HFFc6 (cell line): Measurements from ENCODE around the gene SPATA46. TPM values are rescaled to one million over a fixed set of nuclear protein-coding genes. Genes with fewer than 3 reads are reported as not detected.

Experiments used
- DNase-seq: peaks from one replicate; pipeline ENCODE4 v3.0.0-alpha.2; 2018
- H3K27ac Mint-ChIP-seq: 2 replicates; pipeline ENCODE4 v1.8.0; 2020; ENCODE audit warnings: mild to moderate bottlenecking, mixed read lengths
- H3K27me3 Mint-ChIP-seq: 2 replicates; pipeline ENCODE4 v1.8.0; 2021; ENCODE audit warnings: mild to moderate bottlenecking, moderate library complexity, mixed read lengths; ENCODE audit not compliant: insufficient read depth
- H3K36me3 Mint-ChIP-seq: 2 replicates; pipeline ENCODE4 v1.8.0; 2021; ENCODE audit warnings: low read depth, mixed read lengths
- H3K4me1 Mint-ChIP-seq: 2 replicates; pipeline ENCODE4 v1.8.0; 2020; ENCODE audit warnings: low read depth, mixed read lengths
- H3K4me3 Mint-ChIP-seq: 2 replicates; pipeline ENCODE4 v1.8.0; 2020; ENCODE audit warnings: mild to moderate bottlenecking, moderate library complexity, mixed read lengths
- H3K9me3 Mint-ChIP-seq: 2 replicates; pipeline ENCODE4 v1.8.0; 2020; ENCODE audit warnings: mild to moderate bottlenecking, mixed read lengths
- total RNA-seq, 6 experiments: library from RNA; stranded (reverse); fragmentation: NEBNext Ultra II Directional; extraction: Animal tissue kit (Norgen Biotek cat#: 25700); gene quantifications; 2 replicates in 1 of 6; 3 replicates in 5 of 6; pipeline ENCODE4 v1.2.3, GENCODE V29; 2021
- TF ChIP-seq, protein P1 (sequence below): fragments of 200-600 bp; sonication (generic); IDR thresholded peaks from 2 replicates; pipeline ENCODE4 v1.5.0; 2021; ENCODE audit warnings: antibody characterized with exemption, mild to moderate bottlenecking

SPATA46 gene
- total RNA-seq, 6 experiments from 2014 or later: not detected

DNA sequence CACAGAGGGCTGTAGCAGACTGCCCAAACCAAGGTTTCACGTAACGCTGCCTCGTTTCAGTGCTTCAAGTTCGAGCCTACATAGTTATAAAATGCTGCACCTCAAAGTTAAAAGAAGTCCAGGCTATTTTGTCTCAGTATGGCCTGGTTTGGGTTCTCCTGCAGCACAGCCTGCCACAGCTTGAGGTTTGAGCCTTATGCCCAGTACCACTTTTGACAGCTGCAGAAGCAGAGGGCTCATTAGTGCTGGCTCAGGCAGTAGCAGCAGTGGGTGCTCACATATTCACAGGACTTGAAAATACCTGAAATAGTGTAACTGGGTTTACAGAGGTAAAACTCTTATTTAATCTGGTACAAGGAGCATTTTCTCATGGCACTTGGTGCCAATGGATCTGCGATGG, 15.3 kb downstream of the SPATA46 start:
- Mint-ChIP-seq H3K4me3 (no peak overlapping the region), H3K4me1 (peaks cover under 1% of the 10 kb centered on the region; the same call in 1 of the 2 replicates), H3K27me3 (peaks cover 5% of the 10 kb centered on the region), H3K9me3 (no peaks in the 10 kb centered on the region), H3K27ac (no peak overlapping the region), H3K36me3 (no peaks in the 10 kb centered on the region)
- no peak for DNase-seq
- TF ChIP-seq, protein P1, sequence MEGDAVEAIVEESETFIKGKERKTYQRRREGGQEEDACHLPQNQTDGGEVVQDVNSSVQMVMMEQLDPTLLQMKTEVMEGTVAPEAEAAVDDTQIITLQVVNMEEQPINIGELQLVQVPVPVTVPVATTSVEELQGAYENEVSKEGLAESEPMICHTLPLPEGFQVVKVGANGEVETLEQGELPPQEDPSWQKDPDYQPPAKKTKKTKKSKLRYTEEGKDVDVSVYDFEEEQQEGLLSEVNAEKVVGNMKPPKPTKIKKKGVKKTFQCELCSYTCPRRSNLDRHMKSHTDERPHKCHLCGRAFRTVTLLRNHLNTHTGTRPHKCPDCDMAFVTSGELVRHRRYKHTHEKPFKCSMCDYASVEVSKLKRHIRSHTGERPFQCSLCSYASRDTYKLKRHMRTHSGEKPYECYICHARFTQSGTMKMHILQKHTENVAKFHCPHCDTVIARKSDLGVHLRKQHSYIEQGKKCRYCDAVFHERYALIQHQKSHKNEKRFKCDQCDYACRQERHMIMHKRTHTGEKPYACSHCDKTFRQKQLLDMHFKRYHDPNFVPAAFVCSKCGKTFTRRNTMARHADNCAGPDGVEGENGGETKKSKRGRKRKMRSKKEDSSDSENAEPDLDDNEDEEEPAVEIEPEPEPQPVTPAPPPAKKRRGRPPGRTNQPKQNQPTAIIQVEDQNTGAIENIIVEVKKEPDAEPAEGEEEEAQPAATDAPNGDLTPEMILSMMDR: no peak

DNA sequence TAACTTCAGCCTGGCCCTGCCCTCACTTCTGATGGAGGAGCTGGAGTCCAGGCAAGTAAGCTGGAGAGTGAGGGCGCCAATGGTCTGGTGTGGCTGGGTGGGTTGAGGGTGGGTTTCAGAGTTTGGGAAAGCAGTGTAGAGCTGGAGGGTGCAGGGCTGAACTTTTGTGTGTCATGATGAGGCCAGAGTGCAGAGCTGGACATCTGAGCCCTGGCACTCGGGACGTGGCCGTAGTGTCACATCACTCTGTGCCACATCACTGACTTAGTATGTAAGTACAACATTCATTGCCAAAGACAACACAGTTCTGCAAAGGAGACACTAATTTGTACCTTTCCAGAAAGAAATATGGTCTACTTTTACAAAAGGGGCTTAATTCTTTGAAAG, 15.8 kb downstream of the SPATA46 start:
- H3K9me3 Mint-ChIP-seq: no peaks in the 10 kb centered on the region

DNA sequence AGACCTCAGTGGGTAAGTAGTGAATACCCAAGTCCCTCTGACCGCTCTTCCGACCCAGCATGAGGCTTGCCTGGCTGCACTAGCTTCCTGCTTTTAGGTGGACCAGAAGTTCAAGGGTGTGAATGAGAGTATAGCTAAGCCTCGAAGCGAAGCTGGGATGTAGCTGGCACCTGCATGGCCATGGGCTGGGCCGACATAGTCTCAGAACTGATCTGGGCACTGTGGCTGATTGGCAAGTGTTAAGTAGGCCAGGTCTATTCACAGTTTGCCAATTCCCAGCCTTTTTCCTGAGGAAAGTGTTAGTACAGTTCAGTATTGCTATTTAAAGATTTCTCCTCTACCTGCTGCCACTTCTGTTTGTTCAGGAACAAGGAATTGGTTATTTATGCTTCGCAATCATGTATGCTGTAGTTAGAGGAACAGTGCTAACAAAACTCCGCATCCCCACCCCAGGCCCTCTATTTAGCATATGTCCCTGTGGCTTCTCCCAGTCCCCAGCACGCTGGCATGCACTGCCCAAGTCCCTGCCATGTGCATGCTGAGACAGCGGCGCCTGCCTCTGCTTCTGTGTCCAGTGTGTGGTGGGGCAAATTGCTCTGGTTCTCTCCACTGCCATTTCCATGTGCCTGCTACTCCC, 16.3 kb downstream of the SPATA46 start:
- TF ChIP-seq, protein P1: no peak
- H3K27me3 Mint-ChIP-seq: peaks cover 5% of the 10 kb centered on the region
- no peaks in the 10 kb centered on the region for H3K9me3 Mint-ChIP-seq
- no peak overlapping the region for H3K27ac Mint-ChIP-seq
- no peaks in the 10 kb centered on the region for H3K36me3 Mint-ChIP-seq
- H3K4me3 Mint-ChIP-seq: no peak overlapping the region
- no peaks in the 10 kb centered on the region for H3K4me1 Mint-ChIP-seq
- no peak for DNase-seq

More for the DNA sequence above, 15.8 kb downstream of the SPATA46 start:
- Mint-ChIP-seq H3K36me3 (no peaks in the 10 kb centered on the region), H3K27me3 (peaks cover 5% of the 10 kb centered on the region), H3K4me1 (no peaks in the 10 kb centered on the region), H3K27ac (no peak overlapping the region), H3K4me3 (no peak overlapping the region)
- no peak for DNase-seq
- TF ChIP-seq, protein P1: no peak

DNA sequence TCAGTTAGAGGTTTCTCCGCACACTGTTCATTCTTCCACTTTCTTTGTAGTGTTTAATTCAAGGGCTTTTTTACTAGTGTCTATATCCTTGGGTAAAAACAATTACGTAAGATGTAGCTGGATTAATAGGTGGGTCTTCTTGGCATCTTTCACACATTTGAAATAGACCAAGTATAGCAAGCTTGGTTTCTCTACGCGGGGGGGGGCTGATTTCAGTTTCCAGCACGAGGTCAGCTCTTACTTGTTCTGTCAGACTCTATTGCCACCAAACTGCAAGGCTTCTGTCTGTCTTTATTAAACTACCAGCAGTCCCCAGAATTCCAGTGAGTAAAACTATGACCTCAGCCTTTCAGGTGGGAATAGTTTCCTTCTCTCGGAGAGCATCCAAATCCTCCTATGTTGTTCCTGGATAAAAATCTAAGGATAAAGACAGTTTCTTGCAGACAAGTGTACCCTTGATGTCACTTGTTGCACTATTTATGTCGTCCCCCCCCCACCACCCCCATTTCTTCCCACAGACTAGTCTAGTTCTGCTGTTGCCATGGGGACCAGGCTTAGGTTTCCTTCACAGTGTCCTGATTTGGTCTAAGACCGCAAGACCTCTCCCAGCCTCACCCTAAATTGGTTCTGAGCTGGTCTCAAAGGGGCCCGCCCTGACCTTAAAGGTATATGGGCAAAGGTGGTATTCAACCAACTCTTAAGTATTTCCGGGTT, 17.0 kb downstream of the SPATA46 start:
- Mint-ChIP-seq H3K36me3 (no peaks in the 10 kb centered on the region), H3K4me3 (no peak overlapping the region), H3K27me3 (peaks cover 7% of the 10 kb centered on the region), H3K27ac (no peak overlapping the region), H3K9me3 (no peaks in the 10 kb centered on the region), H3K4me1 (no peaks in the 10 kb centered on the region)
- TF ChIP-seq, protein P1: no peak
- DNase-seq: no peak

DNA sequence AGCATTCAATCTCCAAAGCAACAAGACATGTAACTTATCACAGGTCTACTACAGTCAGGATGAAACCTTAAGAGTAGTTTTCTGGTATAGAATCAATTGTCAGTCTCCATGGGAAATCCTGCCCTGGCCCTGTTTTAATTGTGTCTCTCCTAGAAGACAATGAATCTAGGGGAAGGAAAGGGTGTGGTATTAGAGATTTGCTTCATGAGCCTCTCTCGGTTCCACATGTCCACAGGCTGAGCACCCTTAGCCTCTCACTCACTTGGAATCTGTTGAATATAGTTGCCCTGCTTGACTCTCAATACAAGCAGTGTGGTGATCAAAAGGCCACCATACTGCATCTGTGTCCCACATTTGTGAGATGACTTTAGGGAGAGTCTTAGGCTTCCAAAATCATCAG, 17.7 kb downstream of the SPATA46 start:
- no peaks in the 10 kb centered on the region for H3K9me3 Mint-ChIP-seq
- no peak overlapping the region for H3K27ac Mint-ChIP-seq
- H3K4me1 Mint-ChIP-seq: no peaks in the 10 kb centered on the region
- H3K36me3 Mint-ChIP-seq: no peaks in the 10 kb centered on the region
- TF ChIP-seq, protein P1: no peak
- H3K4me3 Mint-ChIP-seq: no peak overlapping the region
- DNase-seq: no peak
- H3K27me3 Mint-ChIP-seq: peaks cover 8% of the 10 kb centered on the region
